ENCODE data around the gene DNAJC6.

- TF ChIP-seq POLR2AphosphoS5 (IDR thresholded peaks at IDR 0.05; ENCODE audit: low read depth, low read length) = no peak
- TF ChIP-seq POLR2A (IDR thresholded peaks at IDR 0.05; ENCODE audit: low read depth, low read length) = no peak
- no peak for TF ChIP-seq TAF1 (IDR thresholded peaks at IDR 0.05; ENCODE audit: low read depth, low read length)
- no peak for TF ChIP-seq POU2F2 (IDR thresholded peaks at IDR 0.05; ENCODE audit: low read depth, low read length)
Measured at GRCh38 chr1:65359888-65360287, 50.5 kb downstream of the DNAJC6 start.
